B cell (primary cell): ENCODE measurements around the gene TENM4.

Experiments
- CTCF ChIP-seq: fragments of 200-600 bp; IDR thresholded peaks from one replicate; pipeline ENCODE4 v1.8.0; 2022; ENCODE audit warnings: antibody characterized with exemption, mild to moderate bottlenecking
- EZH2 ChIP-seq: IDR thresholded peaks from 2 replicates; pipeline ENCODE4 v1.6.1; 2012; ENCODE audit warnings: borderline replicate concordance, low read depth, mild to moderate bottlenecking, moderate library complexity, low read length; ENCODE audit not compliant: insufficient read depth, poor library complexity, severe bottlenecking

- TF ChIP-seq CTCF (no peak), EZH2 (no peak)
These were observed 551.1 kb downstream of the TENM4 start for GRCh38 chr11:78889698-78890097.
